Panc1 (cell line): ENCODE data around the gene RASSF9. TPM values are rescaled to one million over a fixed set of nuclear protein-coding genes. Genes with fewer than 3 reads are reported as not detected.

Source experiments
- ATAC-seq: fragments of 200-7000 bp; cut with Tn5 transposase; 2 replicates; pipeline ENCODE4 v1.9.1; 2020; ENCODE audit warnings: mild to moderate bottlenecking, moderate library complexity
- BruUV-seq: library from RNA; stranded (reverse); fragments of 400-500 nt; replicated peaks from 2 replicates; lab custom pipeline; 2021; lab: Mats Ljungman, UMichigan
- CTCF ChIA-PET: fragments of 300-600 bp; sonication (Branson Sonifier 250); formaldehyde crosslinking; loops from one replicate; lab custom pipeline; 2022; ENCODE audit warnings: antibody characterized with exemption; lab: Charles Lee
- POLR2A ChIA-PET: fragments of 300-600 bp; sonication (Branson Sonifier 250); formaldehyde crosslinking; loops from one replicate; lab custom pipeline; 2022; ENCODE audit warnings: antibody characterized with exemption; lab: Charles Lee
- DNase-seq: peaks from one replicate; pipeline ENCODE4 v3.0.0-alpha.2; 2010; ENCODE audit warnings: low read depth, low spot score
- H3K27ac ChIP-seq: 2 replicates; pipeline ENCODE4 v1.5.1; 2011; ENCODE audit warnings: mild to moderate bottlenecking, low read length, inconsistent platforms
- H3K27me3 ChIP-seq: fragments of 200-500 bp; sonication (Bioruptor generic); 2 replicates; pipeline ENCODE4 v1.6.0; 2014; ENCODE audit warnings: low read length, inconsistent platforms; ENCODE audit not compliant: control insufficient read depth, insufficient read depth
- H3K36me3 ChIP-seq: fragments of 200-500 bp; sonication (Bioruptor generic); 2 replicates; pipeline ENCODE4 v1.5.1; 2014; ENCODE audit warnings: inconsistent platforms, mild to moderate bottlenecking, low read length, moderate library complexity; ENCODE audit not compliant: control insufficient read depth, insufficient read depth
- H3K4me1 ChIP-seq: 2 replicates; pipeline ENCODE4 v1.5.1; 2011; ENCODE audit warnings: inconsistent platforms, mild to moderate bottlenecking, low read length, moderate library complexity; ENCODE audit not compliant: control insufficient read depth, insufficient read depth
- H3K4me3 ChIP-seq, 2 experiments: 2 replicates each; pipeline ENCODE4 v1.5.1; 2011 to 2012; ENCODE audit warnings: low read depth in 2 of 2, low read length in 2 of 2, mild to moderate bottlenecking in 2 of 2, inconsistent platforms in 1 of 2, moderate library complexity in 1 of 2
- H3K9me3 ChIP-seq: fragments of 200-500 bp; sonication (Bioruptor generic); 2 replicates; pipeline ENCODE4 v1.5.1; 2014; ENCODE audit warnings: low read depth, mild to moderate bottlenecking, inconsistent platforms, low read length, moderate library complexity; ENCODE audit not compliant: control insufficient read depth, insufficient read depth
- CTCF ChIP-seq: fragments of 450-650 bp; IDR thresholded peaks from 2 replicates; pipeline ENCODE4 v1.5.1; 2017; ENCODE audit warnings: mild to moderate bottlenecking
- POLR2AphosphoS5 ChIP-seq: IDR thresholded peaks from 2 replicates; pipeline ENCODE4 v1.6.1; 2012; ENCODE audit warnings: mild to moderate bottlenecking, low read depth, low read length, moderate library complexity
- SIN3A ChIP-seq: IDR thresholded peaks from 2 replicates; pipeline ENCODE4 v1.6.1; 2012; ENCODE audit warnings: low read depth, mild to moderate bottlenecking, low read length, moderate library complexity, borderline replicate concordance; ENCODE audit not compliant: insufficient read depth
- TCF7L2 ChIP-seq: IDR thresholded peaks from 2 replicates; pipeline ENCODE4 v1.6.1; 2011; ENCODE audit warnings: mild to moderate bottlenecking, low read depth, low read length, inconsistent platforms
- in situ Hi-C: cut with HindIII; loops from 2 replicates; pipeline ENCODE4 v1.10.0; 2016; ENCODE audit warnings: low sequenced_read_pairs, low pct_unique_long_range_greater_than_20kb
- intact Hi-C: fragments of 100-400 bp; cut with micrococcal nuclease; formaldehyde crosslinking; loops from one replicate; pipeline ENCODE4 v1.10.0; 2022; ENCODE audit not compliant: unreplicated experiment
- total RNA-seq: library from RNA; stranded (reverse); gene quantifications from one replicate; pipeline ENCODE4 v1.2.1, GENCODE V29; 2021; ENCODE audit not compliant: unreplicated experiment
- TF ChIP-seq, protein P1 (sequence below), 2 experiments: IDR thresholded peaks; 2 replicates each; pipeline ENCODE4 v1.6.1; 2011 to 2012; ENCODE audit warnings: low read depth in 2 of 2, control low read depth in 1 of 2, low read length in 1 of 2, mild to moderate bottlenecking in 1 of 2, moderate library complexity in 1 of 2; ENCODE audit not compliant: insufficient read depth in 1 of 2

Gene RASSF9
- total RNA-seq, 1 experiment from 2014 or later, result 0.33 TPM

DNA sequence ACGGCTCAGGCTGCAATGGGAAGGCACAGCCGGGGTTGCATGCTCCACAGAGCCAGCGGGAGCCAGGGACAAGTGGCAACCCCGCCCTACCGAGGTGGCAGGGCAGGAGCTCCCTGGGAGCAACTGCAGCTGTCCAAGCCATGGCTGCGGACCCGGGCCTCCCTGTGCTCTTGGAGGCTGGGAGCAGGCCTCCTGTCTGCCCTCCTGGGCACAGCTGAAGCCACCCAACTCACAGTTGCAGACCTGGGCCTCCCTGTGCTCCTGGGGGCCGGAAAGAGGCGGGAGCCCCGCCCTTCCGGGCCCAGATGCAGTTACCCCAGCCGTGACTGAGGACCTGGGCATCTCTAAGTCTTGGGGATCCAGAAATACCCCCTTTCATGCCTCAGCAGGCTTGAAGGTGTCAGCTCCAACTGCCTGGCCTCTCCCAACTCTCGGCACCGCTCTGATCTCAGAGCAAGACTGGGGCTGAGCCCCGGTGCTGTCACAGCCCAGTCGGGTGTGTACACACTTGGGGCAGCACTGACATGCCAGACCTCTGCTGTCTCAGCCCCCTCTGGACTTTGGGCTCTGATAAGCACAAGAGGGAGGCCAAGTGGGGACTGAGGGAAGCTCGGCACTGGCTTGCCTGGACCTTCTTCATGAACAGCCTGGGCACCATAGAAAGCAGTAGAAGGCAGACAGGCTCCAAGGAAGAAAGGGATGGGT, 7.5 kb upstream of the RASSF9 start:
- POLR2A ChIA-PET, result no interaction called here
- H3K4me1 ChIP-seq, result no peaks in the 10 kb centered on the region
- no peak overlapping the region for H3K27ac ChIP-seq
- no peak overlapping the region for H3K4me3 ChIP-seq
- TF ChIP-seq SIN3A (no peak), CTCF (no peak), TCF7L2 (no peak), POLR2AphosphoS5 (no peak)
- TF ChIP-seq, protein P1, sequence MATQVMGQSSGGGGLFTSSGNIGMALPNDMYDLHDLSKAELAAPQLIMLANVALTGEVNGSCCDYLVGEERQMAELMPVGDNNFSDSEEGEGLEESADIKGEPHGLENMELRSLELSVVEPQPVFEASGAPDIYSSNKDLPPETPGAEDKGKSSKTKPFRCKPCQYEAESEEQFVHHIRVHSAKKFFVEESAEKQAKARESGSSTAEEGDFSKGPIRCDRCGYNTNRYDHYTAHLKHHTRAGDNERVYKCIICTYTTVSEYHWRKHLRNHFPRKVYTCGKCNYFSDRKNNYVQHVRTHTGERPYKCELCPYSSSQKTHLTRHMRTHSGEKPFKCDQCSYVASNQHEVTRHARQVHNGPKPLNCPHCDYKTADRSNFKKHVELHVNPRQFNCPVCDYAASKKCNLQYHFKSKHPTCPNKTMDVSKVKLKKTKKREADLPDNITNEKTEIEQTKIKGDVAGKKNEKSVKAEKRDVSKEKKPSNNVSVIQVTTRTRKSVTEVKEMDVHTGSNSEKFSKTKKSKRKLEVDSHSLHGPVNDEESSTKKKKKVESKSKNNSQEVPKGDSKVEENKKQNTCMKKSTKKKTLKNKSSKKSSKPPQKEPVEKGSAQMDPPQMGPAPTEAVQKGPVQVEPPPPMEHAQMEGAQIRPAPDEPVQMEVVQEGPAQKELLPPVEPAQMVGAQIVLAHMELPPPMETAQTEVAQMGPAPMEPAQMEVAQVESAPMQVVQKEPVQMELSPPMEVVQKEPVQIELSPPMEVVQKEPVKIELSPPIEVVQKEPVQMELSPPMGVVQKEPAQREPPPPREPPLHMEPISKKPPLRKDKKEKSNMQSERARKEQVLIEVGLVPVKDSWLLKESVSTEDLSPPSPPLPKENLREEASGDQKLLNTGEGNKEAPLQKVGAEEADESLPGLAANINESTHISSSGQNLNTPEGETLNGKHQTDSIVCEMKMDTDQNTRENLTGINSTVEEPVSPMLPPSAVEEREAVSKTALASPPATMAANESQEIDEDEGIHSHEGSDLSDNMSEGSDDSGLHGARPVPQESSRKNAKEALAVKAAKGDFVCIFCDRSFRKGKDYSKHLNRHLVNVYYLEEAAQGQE (IDR thresholded peaks at IDR 0.05; ENCODE audit: insufficient read depth in 1 of 2, low read depth in 2 of 2, low read length in 1 of 2), result no peak
- DNase-seq (no peak), ATAC-seq (no peak)
- no peaks in the 10 kb centered on the region for H3K27me3 ChIP-seq
- in situ Hi-C loops (no loop called here), intact Hi-C loops (no loop called here)
- H3K36me3 ChIP-seq, result no peaks in the 10 kb centered on the region
- H3K9me3 ChIP-seq, result no peaks in the 10 kb centered on the region
- CTCF ChIA-PET, result no interaction called here
- BruUV-seq, result no TSS peak

DNA sequence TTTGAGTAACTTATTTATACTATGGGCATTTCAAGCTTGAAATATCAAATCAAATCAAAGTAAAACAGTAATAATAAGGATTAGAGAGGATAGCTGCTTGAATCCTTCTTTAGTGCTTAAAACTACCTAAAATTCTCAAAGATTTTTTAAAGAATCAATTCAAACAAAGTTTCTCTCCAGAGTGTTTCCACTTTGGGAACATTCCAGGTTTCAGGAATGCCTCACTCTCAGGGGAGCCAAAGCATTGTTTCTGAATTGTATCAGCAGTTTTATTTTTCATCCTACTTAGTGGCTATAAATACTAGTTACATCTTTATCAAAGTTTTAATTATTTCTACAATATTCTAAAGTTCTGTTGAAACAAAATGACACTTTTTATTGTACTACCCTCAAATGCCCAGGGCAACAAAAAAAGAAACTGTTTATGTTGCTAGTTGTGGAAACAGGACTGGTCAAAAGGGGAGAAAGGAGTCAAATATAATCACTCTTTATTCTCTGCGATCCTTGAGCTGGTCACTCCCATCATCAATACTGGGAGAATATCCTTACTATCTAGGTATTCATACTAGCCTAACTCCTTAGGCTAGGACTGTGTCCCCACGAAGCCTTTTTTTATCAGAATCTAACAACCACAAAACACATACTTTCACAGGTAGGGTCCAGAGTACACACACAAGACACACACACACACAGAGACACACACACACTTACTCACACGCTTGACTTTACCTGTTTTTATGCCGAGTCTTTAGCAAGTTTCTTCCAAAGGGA, 598 bp downstream of the RASSF9 start:
- no TSS peak for BruUV-seq
- peaks cover 3% of the 10 kb centered on the region; the same call in 1 of the 2 replicates for H3K4me1 ChIP-seq
- no peak for DNase-seq
- H3K4me3 ChIP-seq, result peak overlapping the region; percentile 19 to 27
- ChIA-PET POLR2A (no interaction called here), CTCF (no interaction called here)
- no peaks in the 10 kb centered on the region for H3K27me3 ChIP-seq
- ATAC-seq, result peak; percentile 51; the same call in 1 of the 2 replicates
- no peaks in the 10 kb centered on the region; the same call in 1 of the 2 replicates for H3K36me3 ChIP-seq
- TF ChIP-seq POLR2AphosphoS5, result no peak
- no peak for TF ChIP-seq SIN3A
- TF ChIP-seq TCF7L2, result no peak
- no peak for TF ChIP-seq CTCF
- TF ChIP-seq, protein P1 (IDR thresholded peaks at IDR 0.05; ENCODE audit: insufficient read depth in 1 of 2, low read depth in 2 of 2, low read length in 1 of 2), result no peak
- intact Hi-C loops (no loop called here), in situ Hi-C loops (no loop called here)
- no peaks in the 10 kb centered on the region for H3K9me3 ChIP-seq
- H3K27ac ChIP-seq, result no peak overlapping the region
